Mesendoderm (in vitro differentiated cells): ENCODE measurements around the gene IPP.
"Not testable (repeated sequence)": the region's sequence is repeated elsewhere in the genome, so short reads cannot be mapped to it uniquely, and the experiment has no call there.

Experiments used
- DNase-seq: peaks from one replicate; pipeline ENCODE4 v3.0.0; 2013
- H2AK5ac ChIP-seq: 2 replicates; pipeline ENCODE4 v1.6.1; 2013; ENCODE audit warnings: low read length, inconsistent platforms
- H2BK120ac ChIP-seq: 2 replicates; pipeline ENCODE4 v1.6.1; 2013; ENCODE audit warnings: low read depth, mild to moderate bottlenecking, low read length, moderate library complexity, mixed read lengths
- H2BK15ac ChIP-seq: replicated peaks from 2 replicates; pipeline ENCODE4 v1.6.1; 2013; ENCODE audit warnings: low read depth, mild to moderate bottlenecking, moderate library complexity
- H2BK5ac ChIP-seq: 2 replicates; pipeline ENCODE4 v1.6.1; 2013; ENCODE audit warnings: low read length, inconsistent platforms
- H3K18ac ChIP-seq: 2 replicates; pipeline ENCODE4 v1.6.1; 2013; ENCODE audit warnings: mild to moderate bottlenecking, low read length, mixed read lengths
- H3K23ac ChIP-seq: one replicate; pipeline ENCODE4 v1.6.1; 2013; ENCODE audit warnings: low read length
- H3K27ac ChIP-seq: 2 replicates; pipeline ENCODE4 v1.5.1; 2013; ENCODE audit warnings: low read depth, mild to moderate bottlenecking, inconsistent platforms, low read length, moderate library complexity
- H3K27me3 ChIP-seq: 2 replicates; pipeline ENCODE4 v1.6.1; 2013; ENCODE audit warnings: low read length, control low read depth, mild to moderate bottlenecking, inconsistent platforms; ENCODE audit not compliant: insufficient read depth, poor library complexity
- H3K36me3 ChIP-seq: 2 replicates; pipeline ENCODE4 v1.6.1; 2013; ENCODE audit warnings: low read length, inconsistent platforms; ENCODE audit not compliant: control insufficient read depth, insufficient read depth
- H3K4ac ChIP-seq: one replicate; pipeline ENCODE4 v1.6.1; 2013; ENCODE audit warnings: low read depth, mild to moderate bottlenecking, low read length, moderate library complexity
- H3K4me1 ChIP-seq: 2 replicates; pipeline ENCODE4 v1.6.1; 2013; ENCODE audit warnings: low read depth, low read length, inconsistent platforms; ENCODE audit not compliant: control insufficient read depth
- H3K4me2 ChIP-seq: 2 replicates; pipeline ENCODE4 v1.6.1; 2013; ENCODE audit warnings: low read length
- H3K4me3 ChIP-seq: 2 replicates; pipeline ENCODE4 v1.5.1; 2013; ENCODE audit warnings: mild to moderate bottlenecking, low read length
- H3K56ac ChIP-seq: one replicate; pipeline ENCODE4 v1.6.1; 2013; ENCODE audit warnings: low read length
- H3K79me1 ChIP-seq: 2 replicates; pipeline ENCODE4 v1.6.1; 2013; ENCODE audit warnings: low read length, inconsistent platforms
- H3K79me2 ChIP-seq: 2 replicates; pipeline ENCODE4 v1.6.1; 2013; ENCODE audit warnings: mild to moderate bottlenecking, low read length; ENCODE audit not compliant: control insufficient read depth, insufficient read depth
- H3K9ac ChIP-seq: 2 replicates; pipeline ENCODE4 v1.6.1; 2013; ENCODE audit warnings: low read length, inconsistent platforms
- H4K5ac ChIP-seq: one replicate; pipeline ENCODE4 v1.6.1; 2013; ENCODE audit warnings: low read length
- H4K8ac ChIP-seq: one replicate; pipeline ENCODE4 v1.6.1; 2013; ENCODE audit warnings: low read depth, mild to moderate bottlenecking, control low read depth, low read length, moderate library complexity
- WGBS: extraction: QIAGEN DNeasy Blood & Tissue Kit; methylation state at CpG from one replicate; pipeline ENCODE4 v1.1.7; 2013; ENCODE audit warnings: low lambda C conversion rate, missing lambda C conversion rate; ENCODE audit not compliant: insufficient coverage; ENCODE audit errors: extremely low coverage; 5-methylcytosine and 5-hydroxymethylcytosine counted together

The IPP gene

DNA sequence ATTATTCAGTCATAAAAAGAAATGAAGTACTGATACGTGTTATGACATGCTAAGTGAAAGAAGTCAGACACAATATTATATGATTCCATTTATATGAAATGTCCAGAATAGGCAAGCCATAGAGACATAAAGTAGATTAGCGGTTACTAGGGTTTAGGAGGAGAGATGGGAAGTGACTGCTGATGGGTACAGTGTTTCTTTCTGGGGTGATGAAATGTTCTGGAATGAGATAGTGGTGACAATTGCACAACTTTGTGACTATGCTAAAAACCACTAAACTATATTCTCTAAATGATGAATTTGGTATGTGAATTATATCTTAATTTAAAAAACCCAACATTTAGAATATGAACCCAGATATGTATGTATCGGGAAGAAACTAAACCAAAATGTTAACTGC, 27.6 kb downstream of the IPP start:
- Histone ChIP-seq H3K36me3 (no peaks in the 10 kb centered on the region), H3K79me1 (no peaks in the 10 kb centered on the region), H4K5ac (no peak overlapping the region), H3K9ac (no peak overlapping the region), H3K23ac (no peak overlapping the region), H2AK5ac (no peak overlapping the region), H3K56ac (no peak overlapping the region), H2BK15ac (no peak overlapping the region), H3K4me3 (no peak overlapping the region), H3K79me2 (no peaks in the 10 kb centered on the region), H3K18ac (no peak overlapping the region), H3K27me3 (no peaks in the 10 kb centered on the region), H3K27ac (no peak overlapping the region), H2BK5ac (no peak overlapping the region), H4K8ac (no peak overlapping the region), H3K4me2 (no peak overlapping the region), H3K4ac (no peak overlapping the region), H2BK120ac (no peak overlapping the region), H3K4me1 (no peaks in the 10 kb centered on the region)
- no CpG with 5 or more reads among the region's 3 CpGs for WGBS
- no peak for DNase-seq

- no peaks in the 10 kb centered on the region for H3K79me1 ChIP-seq
- no peaks in the 10 kb centered on the region for H3K4me1 ChIP-seq
- no peak overlapping the region for H3K18ac ChIP-seq
- H4K5ac ChIP-seq: no peak overlapping the region
- H3K4ac ChIP-seq: no peak overlapping the region
- no peak overlapping the region for H4K8ac ChIP-seq
- no peak overlapping the region for H2BK120ac ChIP-seq
- no peaks in the 10 kb centered on the region for H3K27me3 ChIP-seq
- no peak overlapping the region for H2BK15ac ChIP-seq
- no peak overlapping the region for H2BK5ac ChIP-seq
- H3K56ac ChIP-seq: no peak overlapping the region
- H3K4me3 ChIP-seq: no peak overlapping the region
- peak; percentile 19 for DNase-seq
- H3K79me2 ChIP-seq: no peaks in the 10 kb centered on the region
- no CpG with 5 or more reads among the region's 1 CpG for WGBS
- no peaks in the 10 kb centered on the region for H3K36me3 ChIP-seq
- H3K9ac ChIP-seq: no peak overlapping the region
- H3K23ac ChIP-seq: no peak overlapping the region
- H2AK5ac ChIP-seq: no peak overlapping the region
- no peak overlapping the region for H3K4me2 ChIP-seq
- H3K27ac ChIP-seq: no peak overlapping the region
These were observed 29.2 kb downstream of the IPP start for GRCh38 chr1:45721207-45721606.

DNA sequence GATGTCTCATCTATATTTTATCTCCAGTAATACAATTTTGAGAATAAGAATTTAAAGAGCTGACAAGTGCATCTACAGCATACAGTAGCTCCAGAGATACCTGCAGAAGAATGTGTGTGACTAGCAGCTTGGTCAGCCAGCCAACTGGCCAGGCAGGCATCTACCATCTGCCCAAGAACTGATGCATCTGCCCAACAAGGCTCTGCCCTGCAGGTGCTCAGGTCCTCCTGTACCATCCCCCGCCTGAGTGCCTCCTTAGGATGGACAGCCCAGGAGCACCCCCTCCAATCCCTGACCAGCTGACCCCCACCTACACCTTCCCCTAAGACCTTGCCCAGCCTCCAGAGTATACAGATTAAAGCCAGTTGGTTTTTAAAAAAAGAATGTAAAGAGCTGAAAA, 32.2 kb downstream of the IPP start:
- Histone ChIP-seq H3K27me3 (no peaks in the 10 kb centered on the region), H3K4me2 (no peak overlapping the region), H3K18ac (no peak overlapping the region), H4K8ac (no peak overlapping the region), H3K56ac (no peak overlapping the region), H3K9ac (no peak overlapping the region), H3K27ac (no peak overlapping the region), H2BK15ac (no peak overlapping the region), H4K5ac (no peak overlapping the region), H3K4me3 (no peak overlapping the region), H2BK120ac (no peak overlapping the region), H3K79me2 (no peaks in the 10 kb centered on the region), H3K4ac (no peak overlapping the region), H2AK5ac (no peak overlapping the region), H3K79me1 (no peaks in the 10 kb centered on the region), H3K4me1 (no peaks in the 10 kb centered on the region), H3K36me3 (no peaks in the 10 kb centered on the region), H2BK5ac (no peak overlapping the region), H3K23ac (no peak overlapping the region)
- no CpG with 5 or more reads among the region's 1 CpG for WGBS
- DNase-seq: no peak

GRCh38 chr1:45717386-45717785, 33.1 kb downstream of the IPP start:
- H2BK15ac ChIP-seq, H3K23ac ChIP-seq, H2AK5ac ChIP-seq, H2BK5ac ChIP-seq, H3K27ac ChIP-seq, H3K4ac ChIP-seq, H4K8ac ChIP-seq, H3K9ac ChIP-seq, H3K36me3 ChIP-seq, H3K79me1 ChIP-seq, H3K4me2 ChIP-seq, DNase-seq, H4K5ac ChIP-seq, H3K79me2 ChIP-seq, H2BK120ac ChIP-seq, H3K56ac ChIP-seq, H3K18ac ChIP-seq, H3K4me3 ChIP-seq, H3K27me3 ChIP-seq, H3K4me1 ChIP-seq: not testable (repeated sequence)
- no CpG with 5 or more reads among the region's 8 CpGs for WGBS

GRCh38 chr1:45716700-45717099, 33.8 kb downstream of the IPP start:
- no peak overlapping the region for H3K23ac ChIP-seq
- H3K27ac ChIP-seq: no peak overlapping the region
- H2BK15ac ChIP-seq: no peak overlapping the region
- no peaks in the 10 kb centered on the region for H3K79me1 ChIP-seq
- no peak overlapping the region for H3K18ac ChIP-seq
- no CpG with 5 or more reads among the region's 3 CpGs for WGBS
- H3K4me1 ChIP-seq: no peaks in the 10 kb centered on the region
- H4K8ac ChIP-seq: no peak overlapping the region
- H3K4me3 ChIP-seq: no peak overlapping the region
- no peaks in the 10 kb centered on the region for H3K36me3 ChIP-seq
- no peak overlapping the region for H2BK120ac ChIP-seq
- H3K4ac ChIP-seq: no peak overlapping the region
- no peak overlapping the region for H3K56ac ChIP-seq
- no peak overlapping the region for H4K5ac ChIP-seq
- DNase-seq: no peak
- H3K27me3 ChIP-seq: no peaks in the 10 kb centered on the region
- no peak overlapping the region for H2BK5ac ChIP-seq
- no peaks in the 10 kb centered on the region for H3K79me2 ChIP-seq
- H3K4me2 ChIP-seq: no peak overlapping the region
- H3K9ac ChIP-seq: no peak overlapping the region
- no peak overlapping the region for H2AK5ac ChIP-seq

GRCh38 chr1:45713711-45714110, 36.7 kb downstream of the IPP start:
- H3K36me3 ChIP-seq: no peaks in the 10 kb centered on the region
- no peak overlapping the region for H3K4ac ChIP-seq
- no peaks in the 10 kb centered on the region for H3K27me3 ChIP-seq
- no peak overlapping the region for H3K27ac ChIP-seq
- no peaks in the 10 kb centered on the region for H3K79me1 ChIP-seq
- H3K4me1 ChIP-seq: no peaks in the 10 kb centered on the region
- no peak overlapping the region for H4K8ac ChIP-seq
- H3K18ac ChIP-seq: no peak overlapping the region
- H3K56ac ChIP-seq: no peak overlapping the region
- H3K9ac ChIP-seq: no peak overlapping the region
- no peak for DNase-seq
- H2BK120ac ChIP-seq: no peak overlapping the region
- no CpG with 5 or more reads among the region's 3 CpGs for WGBS
- H2BK15ac ChIP-seq: no peak overlapping the region
- no peak overlapping the region for H3K4me2 ChIP-seq
- H3K4me3 ChIP-seq: no peak overlapping the region
- no peaks in the 10 kb centered on the region for H3K79me2 ChIP-seq
- H2BK5ac ChIP-seq: no peak overlapping the region
- no peak overlapping the region for H2AK5ac ChIP-seq
- H3K23ac ChIP-seq: no peak overlapping the region
- H4K5ac ChIP-seq: no peak overlapping the region
